ENCODE data around the gene TNFSF12. TPM values are rescaled to one million over a fixed set of nuclear protein-coding genes. Genes with fewer than 3 reads are reported as not detected.

The TNFSF12 gene
- total and polyA plus RNA-seq, 4 donors: 15.1 to 72.2 (median 40.9) TPM

- DNase-seq (no peak), ATAC-seq (ENCODE audit: insufficient read depth, low FRiP score) (no peak)
- Histone ChIP-seq H3K27me3 (ENCODE audit: control insufficient read depth in 3 of 3, insufficient read depth in 3 of 3, low read length in 2 of 3) (no peaks in the 10 kb centered on the region), H3K9ac (ENCODE audit: insufficient read depth in 1 of 2, low read length in 2 of 2) (no peak overlapping the region), H3K36me3 (ENCODE audit: control insufficient read depth in 4 of 4, insufficient read depth in 4 of 4, low read length in 4 of 4) (peaks cover 33 to 60% (median 56%) of the 10 kb centered on the region in 4 donors), H3K4me3 (no peak overlapping the region), H3K4me1 (ENCODE audit: control insufficient read depth in 5 of 5, insufficient read depth in 5 of 5, low read length in 5 of 5) (no peaks in the 10 kb centered on the region), H3K9me3 (ENCODE audit: control insufficient read depth in 4 of 4, insufficient read depth in 3 of 4, low read length in 3 of 4) (no peaks in the 10 kb centered on the region), H3K27ac (ENCODE audit: low read depth in 1 of 2, low read length in 1 of 2) (no peak overlapping the region)
- TF ChIP-seq, protein P1, sequence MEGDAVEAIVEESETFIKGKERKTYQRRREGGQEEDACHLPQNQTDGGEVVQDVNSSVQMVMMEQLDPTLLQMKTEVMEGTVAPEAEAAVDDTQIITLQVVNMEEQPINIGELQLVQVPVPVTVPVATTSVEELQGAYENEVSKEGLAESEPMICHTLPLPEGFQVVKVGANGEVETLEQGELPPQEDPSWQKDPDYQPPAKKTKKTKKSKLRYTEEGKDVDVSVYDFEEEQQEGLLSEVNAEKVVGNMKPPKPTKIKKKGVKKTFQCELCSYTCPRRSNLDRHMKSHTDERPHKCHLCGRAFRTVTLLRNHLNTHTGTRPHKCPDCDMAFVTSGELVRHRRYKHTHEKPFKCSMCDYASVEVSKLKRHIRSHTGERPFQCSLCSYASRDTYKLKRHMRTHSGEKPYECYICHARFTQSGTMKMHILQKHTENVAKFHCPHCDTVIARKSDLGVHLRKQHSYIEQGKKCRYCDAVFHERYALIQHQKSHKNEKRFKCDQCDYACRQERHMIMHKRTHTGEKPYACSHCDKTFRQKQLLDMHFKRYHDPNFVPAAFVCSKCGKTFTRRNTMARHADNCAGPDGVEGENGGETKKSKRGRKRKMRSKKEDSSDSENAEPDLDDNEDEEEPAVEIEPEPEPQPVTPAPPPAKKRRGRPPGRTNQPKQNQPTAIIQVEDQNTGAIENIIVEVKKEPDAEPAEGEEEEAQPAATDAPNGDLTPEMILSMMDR (IDR thresholded peaks at IDR 0.05; ENCODE audit: control extremely low read depth, extremely low read depth): no peak
- WGBS, 2 donors: 94 to 95% methylated on average over 9 of the region's 9 CpGs
Measured at GRCh38 chr17:7508846-7509245, 40.0 kb upstream of the TNFSF12 start.

GRCh38 chr17:7509937-7510336 is 38.9 kb upstream of the TNFSF12 start:
- no peak for DNase-seq
- TF ChIP-seq, protein P1 (IDR thresholded peaks at IDR 0.05; ENCODE audit: control extremely low read depth, extremely low read depth): no peak
- peaks cover 33 to 64% (median 55%) of the 10 kb centered on the region in 4 donors for H3K36me3 ChIP-seq (ENCODE audit: control insufficient read depth in 4 of 4, insufficient read depth in 4 of 4, low read length in 4 of 4)
- no peak for ATAC-seq (ENCODE audit: insufficient read depth, low FRiP score)
- H3K27ac ChIP-seq (ENCODE audit: low read depth in 1 of 2, low read length in 1 of 2): no peak overlapping the region
- H3K27me3 ChIP-seq (ENCODE audit: control insufficient read depth in 3 of 3, insufficient read depth in 3 of 3, low read length in 2 of 3): no peaks in the 10 kb centered on the region
- peaks cover 0 to 2% (median 0%) of the 10 kb centered on the region in 5 donors for H3K4me1 ChIP-seq (ENCODE audit: control insufficient read depth in 5 of 5, insufficient read depth in 5 of 5, low read length in 5 of 5)
- no peak overlapping the region for H3K9ac ChIP-seq (ENCODE audit: insufficient read depth in 1 of 2, low read length in 2 of 2)
- 86 to 94% methylated on average over 5 of the region's 5 CpGs for whole genome bisulfite sequencing, 2 donors
- H3K4me3 ChIP-seq: no peak overlapping the region
- no peaks in the 10 kb centered on the region for H3K9me3 ChIP-seq (ENCODE audit: control insufficient read depth in 4 of 4, insufficient read depth in 3 of 4, low read length in 3 of 4)

- Histone ChIP-seq H3K4me3 (no peak overlapping the region), H3K27ac (ENCODE audit: low read depth in 1 of 2, low read length in 1 of 2) (no peak overlapping the region), H3K9ac (ENCODE audit: insufficient read depth in 1 of 2, low read length in 2 of 2) (no peak overlapping the region), H3K27me3 (ENCODE audit: control insufficient read depth in 3 of 3, insufficient read depth in 3 of 3, low read length in 2 of 3) (no peaks in the 10 kb centered on the region), H3K36me3 (ENCODE audit: control insufficient read depth in 4 of 4, insufficient read depth in 4 of 4, low read length in 4 of 4) (peaks cover 33 to 64% (median 50%) of the 10 kb centered on the region in 4 donors), H3K9me3 (ENCODE audit: control insufficient read depth in 4 of 4, insufficient read depth in 3 of 4, low read length in 3 of 4) (no peaks in the 10 kb centered on the region), H3K4me1 (ENCODE audit: control insufficient read depth in 5 of 5, insufficient read depth in 5 of 5, low read length in 5 of 5) (peaks cover 0 to 6% (median 0%) of the 10 kb centered on the region in 5 donors)
- ATAC-seq (ENCODE audit: insufficient read depth, low FRiP score) (no peak), DNase-seq (no peak)
- TF ChIP-seq, protein P1 (IDR thresholded peaks at IDR 0.05; ENCODE audit: control extremely low read depth, extremely low read depth): no peak
- WGBS, 2 donors: 76 to 79% methylated on average over 10 of the region's 10 CpGs
Measured at GRCh38 chr17:7511108-7511507, 37.8 kb upstream of the TNFSF12 start.

- H3K9me3 ChIP-seq (ENCODE audit: control insufficient read depth in 4 of 4, insufficient read depth in 3 of 4, low read length in 3 of 4): no peaks in the 10 kb centered on the region
- WGBS, 2 donors: 93 to 96% methylated on average over 15 of the region's 15 CpGs
- no peak for DNase-seq
- H3K4me3 ChIP-seq: no peak overlapping the region
- H3K36me3 ChIP-seq (ENCODE audit: control insufficient read depth in 4 of 4, insufficient read depth in 4 of 4, low read length in 4 of 4): peaks cover 28 to 58% (median 42%) of the 10 kb centered on the region in 4 donors
- TF ChIP-seq, protein P1 (IDR thresholded peaks at IDR 0.05; ENCODE audit: control extremely low read depth, extremely low read depth): no peak
- no peak for ATAC-seq (ENCODE audit: insufficient read depth, low FRiP score)
- no peaks in the 10 kb centered on the region for H3K27me3 ChIP-seq (ENCODE audit: control insufficient read depth in 3 of 3, insufficient read depth in 3 of 3, low read length in 2 of 3)
- H3K4me1 ChIP-seq (ENCODE audit: control insufficient read depth in 5 of 5, insufficient read depth in 5 of 5, low read length in 5 of 5): peaks cover 0 to 6% (median 0%) of the 10 kb centered on the region in 5 donors
- H3K27ac ChIP-seq (ENCODE audit: low read depth in 1 of 2, low read length in 1 of 2): no peak overlapping the region
- H3K9ac ChIP-seq (ENCODE audit: insufficient read depth in 1 of 2, low read length in 2 of 2): no peak overlapping the region
Measured at GRCh38 chr17:7512105-7512504, 36.8 kb upstream of the TNFSF12 start.

Data from lung (tissue), 12 donors.